Activated effector memory CD4-positive, alpha-beta T cell treated with anti-CD3 and anti-CD28 coated beads, Interleukin-2, amount 50 U/mL, for 16 hours (primary cell): ENCODE measurements around the gene SYNPR.

Experiments
- DNase-seq: peaks from one replicate; pipeline ENCODE4 v3.0.0-alpha.2; 2020

SYNPR gene

DNA sequence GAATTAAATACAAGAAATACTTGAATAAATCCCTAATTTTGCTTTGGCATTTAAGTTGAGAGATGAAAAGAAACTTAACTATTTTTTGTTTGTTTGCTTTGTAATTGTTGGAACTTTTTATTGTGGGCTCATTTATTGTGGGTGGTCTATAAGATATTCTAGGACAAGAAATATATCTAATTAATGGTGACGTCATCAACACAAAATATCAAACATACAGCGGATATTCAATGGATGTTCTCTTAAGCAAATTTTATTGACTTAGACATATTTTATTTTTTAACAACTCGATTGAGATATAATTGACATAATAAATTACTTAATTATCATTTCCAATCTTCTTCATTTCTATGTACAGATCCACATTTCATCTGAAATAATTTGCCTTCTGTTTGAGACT lies 30.0 kb downstream of the SYNPR start:
- no peak for DNase-seq

DNA sequence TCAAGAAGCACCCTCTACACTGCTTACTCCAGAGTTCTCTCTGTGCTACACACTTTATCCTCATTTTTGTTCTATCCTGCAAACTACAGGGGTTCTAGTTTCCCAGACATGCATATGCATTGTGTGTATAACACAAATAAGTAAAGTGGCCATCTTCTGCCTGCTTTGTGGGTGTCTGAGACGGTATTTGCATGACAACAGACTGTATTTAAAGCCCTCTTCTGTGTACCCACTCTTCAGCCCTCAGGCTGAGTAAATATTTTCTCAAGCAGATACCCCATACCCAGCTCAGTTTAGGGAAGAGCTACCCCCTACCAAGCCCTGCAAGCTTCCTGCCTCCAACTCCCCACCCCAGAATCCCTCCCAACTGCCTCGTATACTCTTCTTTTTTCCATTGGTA lies 31.7 kb downstream of the SYNPR start:
- no peak for DNase-seq

DNA sequence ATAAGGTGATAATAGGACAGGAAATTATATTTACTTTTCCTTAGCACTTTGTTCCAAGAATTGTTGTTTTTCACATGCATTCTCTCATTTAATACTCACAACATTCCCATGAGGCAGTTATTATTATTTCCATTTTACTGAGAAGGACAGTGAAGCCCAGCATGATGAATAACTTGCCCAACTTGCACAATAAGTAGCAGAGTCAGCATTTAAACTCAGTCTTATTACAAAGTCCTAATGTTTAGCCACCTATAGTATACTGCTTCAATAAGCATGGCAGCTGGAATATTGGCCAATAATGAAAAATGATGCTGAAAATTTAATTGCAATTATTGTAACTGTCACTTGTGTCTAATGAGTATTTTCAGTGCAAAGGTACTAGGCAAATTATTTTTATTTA lies 45.7 kb downstream of the SYNPR start:
- no peak for DNase-seq

DNA sequence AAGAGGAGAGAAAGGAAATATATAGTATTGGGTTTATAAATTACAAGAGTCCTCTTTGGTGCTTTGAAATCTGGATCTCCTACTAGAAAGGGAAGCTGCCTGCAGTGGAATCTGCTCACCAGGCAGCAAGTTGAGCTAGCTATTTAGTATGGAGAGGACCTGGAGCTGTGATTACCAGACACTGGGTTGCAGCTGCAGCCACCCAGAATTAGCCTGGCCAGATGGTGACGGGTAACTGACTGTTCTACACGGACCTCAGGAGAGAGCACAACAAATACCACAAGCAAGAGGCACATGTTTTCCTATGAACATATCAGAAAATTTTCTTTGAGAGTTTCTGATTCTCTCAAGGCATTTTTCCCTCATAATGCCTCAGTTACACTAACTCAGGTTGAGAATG lies 46.5 kb downstream of the SYNPR start:
- no peak for DNase-seq

DNA sequence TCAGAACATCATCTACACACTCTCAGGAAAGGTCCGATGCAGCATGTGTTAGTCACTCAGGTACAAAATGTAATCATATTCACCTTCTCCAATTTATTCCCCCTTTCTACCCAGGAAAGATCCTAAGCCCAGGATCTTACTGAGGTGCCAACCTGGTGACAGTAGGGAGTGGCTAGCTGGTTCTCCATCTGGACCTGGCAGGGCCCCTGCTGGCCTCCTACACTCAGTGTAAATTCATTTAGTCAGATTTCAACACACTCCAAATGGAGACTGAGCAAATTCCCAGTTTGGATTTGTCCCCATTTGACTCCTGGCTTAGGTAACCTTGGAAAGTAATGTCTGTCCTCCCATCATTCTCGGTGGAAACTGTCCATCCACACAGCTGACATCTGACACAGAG lies 47.3 kb downstream of the SYNPR start:
- DNase-seq = no peak

DNA sequence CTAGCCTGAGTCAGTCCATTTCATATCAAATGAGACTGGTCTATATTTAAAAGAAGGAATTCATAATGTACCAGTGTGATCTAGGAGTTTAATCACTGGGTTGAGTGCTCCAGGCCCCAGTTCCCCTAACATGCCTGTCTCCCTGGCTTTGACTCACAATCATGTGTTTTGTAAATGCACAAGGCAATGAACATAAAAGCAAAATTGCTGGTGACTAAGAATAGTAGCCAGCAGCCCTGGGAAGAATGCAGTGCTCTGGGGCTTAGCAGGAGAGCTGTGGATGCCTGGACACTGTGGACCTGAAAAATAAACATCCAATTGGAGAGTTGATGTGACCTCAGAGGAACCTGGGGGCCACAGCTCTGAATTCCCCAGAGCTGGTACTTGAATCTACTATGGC lies 50.3 kb downstream of the SYNPR start:
- DNase-seq = no peak

DNA sequence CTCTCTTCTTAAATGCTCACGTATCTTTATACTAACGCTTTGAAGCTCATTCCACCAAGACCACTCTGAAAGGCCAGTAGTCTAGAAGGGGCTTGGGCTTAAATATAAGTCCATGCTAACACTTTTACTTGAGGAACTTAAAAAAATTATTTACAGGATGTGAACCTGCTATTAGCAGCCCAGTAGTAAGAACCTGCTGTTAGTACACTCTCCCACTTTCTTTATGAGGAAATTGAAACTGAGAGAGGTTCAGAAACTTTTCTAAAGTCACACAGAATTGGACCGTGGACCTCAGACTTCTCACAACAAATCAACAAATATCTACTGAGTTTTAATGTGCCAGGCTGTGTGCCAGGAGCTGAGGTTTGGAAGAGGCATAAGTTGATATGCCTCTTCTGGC lies 53.4 kb downstream of the SYNPR start:
- no peak for DNase-seq

DNA sequence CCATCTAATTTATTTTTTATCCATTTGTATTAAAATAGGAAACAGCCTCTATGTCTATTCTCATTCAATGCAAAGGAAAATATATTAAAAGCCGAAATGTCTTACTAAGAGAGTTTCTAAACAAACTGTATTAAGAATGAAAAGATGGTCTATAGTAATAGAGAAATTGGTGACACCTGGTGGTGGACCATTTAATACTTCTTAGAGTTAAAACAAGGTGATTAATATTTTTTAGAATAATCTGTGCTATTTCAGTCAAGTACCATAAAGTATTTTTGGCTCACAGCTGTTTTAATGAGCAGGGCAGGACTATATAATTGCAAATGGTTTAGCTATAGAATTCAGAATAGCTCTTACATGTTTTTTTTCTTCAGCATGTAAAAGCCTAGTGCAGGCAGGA lies 55.7 kb downstream of the SYNPR start:
- DNase-seq = no peak

DNA sequence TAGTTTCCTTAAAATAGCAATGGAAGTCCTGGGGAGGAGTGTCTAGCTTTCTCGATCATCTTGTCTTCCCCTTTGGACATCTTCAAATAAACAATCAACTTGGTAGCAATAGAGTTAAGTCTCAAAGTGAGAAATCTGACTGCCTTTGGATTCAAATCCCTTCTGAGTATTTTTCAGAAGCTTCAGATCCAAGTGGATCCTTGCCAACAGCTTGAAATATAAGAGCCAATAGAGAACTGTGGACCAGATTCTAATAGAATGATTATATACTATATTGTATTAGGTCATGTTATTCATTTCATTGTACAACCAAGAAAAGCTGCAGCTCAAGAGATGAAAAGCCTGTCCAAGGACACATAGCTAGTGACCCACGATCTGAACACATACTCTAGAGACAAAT lies 60.2 kb downstream of the SYNPR start:
- no peak for DNase-seq

DNA sequence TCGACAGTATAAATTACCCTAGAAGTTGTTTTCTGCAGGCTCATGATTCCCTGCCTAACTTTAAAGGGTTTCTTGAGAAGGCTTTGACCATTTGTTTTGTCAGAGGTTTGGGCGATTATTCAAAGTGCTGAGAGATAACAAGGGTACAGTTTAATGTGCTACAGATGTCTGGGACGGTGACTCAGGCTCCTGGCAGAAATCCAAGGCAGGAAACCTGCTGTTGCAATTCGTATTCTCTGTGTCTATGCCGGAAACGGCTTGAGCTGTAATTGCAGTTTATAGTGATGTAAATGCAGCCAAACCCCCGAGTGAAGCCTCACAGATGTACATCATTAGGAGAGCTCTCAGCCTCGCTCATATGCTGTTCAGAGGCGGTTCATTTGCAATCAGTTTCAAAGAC lies 65.6 kb downstream of the SYNPR start:
- DNase-seq = peak; percentile 62

DNA sequence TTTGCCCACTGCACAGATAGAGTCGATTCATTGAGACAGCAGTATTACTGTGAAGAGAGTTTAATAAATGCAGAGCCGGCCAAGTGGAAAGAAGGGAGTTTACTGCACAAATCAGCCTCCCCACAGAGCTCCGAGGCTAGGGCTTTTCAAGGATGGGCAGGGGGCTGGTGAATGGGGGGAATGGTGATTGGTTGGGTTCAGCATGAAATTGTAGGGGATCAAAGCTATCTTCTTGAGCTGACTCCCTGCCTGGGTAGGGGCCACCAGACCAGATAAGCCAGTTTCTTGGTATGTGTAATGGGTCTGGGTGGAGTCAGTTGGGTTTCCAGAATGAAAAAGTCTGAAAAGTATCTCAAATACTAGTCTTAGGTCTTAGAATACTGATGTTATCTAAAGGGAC lies 66.6 kb downstream of the SYNPR start:
- no peak for DNase-seq

DNA sequence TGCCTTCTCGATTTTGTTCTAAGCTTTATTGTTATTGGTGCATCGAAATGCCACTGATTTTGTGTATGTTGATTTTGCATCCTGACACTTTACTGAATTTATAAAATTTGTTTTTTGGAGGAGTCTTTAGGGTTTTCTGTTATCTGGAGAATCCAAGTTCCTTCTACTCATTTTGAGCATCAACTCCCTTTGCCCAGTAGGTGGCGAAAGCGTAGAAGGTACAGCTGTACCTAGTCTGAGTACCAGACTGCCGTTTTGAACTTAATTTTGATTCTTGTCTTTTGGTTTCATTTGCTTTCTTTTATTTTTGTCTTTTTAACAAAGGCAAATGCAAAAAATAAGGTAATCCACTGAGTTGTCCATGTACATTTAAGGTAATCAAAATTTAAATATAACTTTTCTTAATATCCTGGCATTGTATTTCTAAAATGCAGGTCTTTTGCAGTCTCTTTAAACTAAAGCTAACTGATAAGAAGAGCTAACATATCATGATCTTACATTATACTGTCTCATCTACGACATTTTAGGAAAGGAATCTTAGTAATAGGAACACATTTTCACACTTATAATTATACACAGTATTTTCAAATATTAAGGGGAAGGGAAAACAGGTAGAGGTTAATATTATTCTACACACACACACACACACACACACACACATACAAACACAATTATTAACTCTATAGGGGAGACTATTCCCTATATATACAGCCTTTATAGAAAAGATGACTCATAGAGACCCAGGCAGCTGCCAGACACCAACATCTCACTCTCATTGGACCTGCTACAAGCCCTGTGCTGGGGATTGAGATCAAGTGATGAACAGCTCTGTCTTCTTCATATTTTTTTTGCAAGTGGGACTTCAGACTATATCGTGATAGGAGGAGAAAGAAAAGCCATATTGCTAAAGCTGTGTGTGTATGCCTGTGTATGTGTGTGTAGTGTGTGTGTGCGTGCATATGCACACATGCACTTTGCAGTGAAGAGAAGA lies 71.8 kb downstream of the SYNPR start:
- no peak for DNase-seq

DNA sequence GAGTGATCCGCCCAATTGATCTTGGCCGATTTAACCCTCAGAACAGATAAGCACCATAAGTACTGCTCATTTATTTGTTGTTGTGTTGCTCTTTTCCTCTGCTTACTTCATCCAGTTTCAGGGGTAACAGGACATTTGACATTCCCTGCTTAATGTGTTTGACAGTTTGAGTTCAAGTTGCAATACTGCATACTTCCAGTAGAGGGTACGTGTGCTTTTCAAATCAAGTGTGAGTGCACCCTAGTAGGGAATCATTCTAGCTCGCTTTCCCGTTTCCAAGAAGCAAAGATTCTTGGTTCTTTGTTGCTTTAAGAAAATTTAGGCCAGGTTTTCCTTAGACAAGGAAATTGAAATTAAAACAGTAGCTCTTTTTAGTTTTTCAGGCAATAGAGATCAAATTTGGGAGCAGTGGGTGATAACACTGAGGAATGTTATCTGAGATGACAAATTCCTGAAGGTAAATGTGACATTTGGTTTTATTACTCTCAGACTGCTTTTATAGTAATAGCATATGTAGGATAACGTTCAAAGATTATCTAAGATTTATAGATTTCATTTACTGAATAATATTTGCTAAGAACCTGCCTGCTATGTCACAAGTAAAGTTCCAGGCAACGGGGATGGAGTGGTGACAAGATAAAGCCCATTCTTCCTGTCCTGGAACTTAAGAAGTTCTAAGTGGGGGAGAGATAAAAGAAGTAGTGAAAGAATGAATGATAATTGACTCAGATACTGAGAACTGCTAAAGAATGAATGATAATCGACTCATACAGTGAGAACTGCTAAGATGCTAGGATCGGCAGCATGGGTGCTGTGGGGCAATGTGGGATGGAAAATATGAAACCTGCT lies 73.3 kb downstream of the SYNPR start:
- DNase-seq = no peak

DNA sequence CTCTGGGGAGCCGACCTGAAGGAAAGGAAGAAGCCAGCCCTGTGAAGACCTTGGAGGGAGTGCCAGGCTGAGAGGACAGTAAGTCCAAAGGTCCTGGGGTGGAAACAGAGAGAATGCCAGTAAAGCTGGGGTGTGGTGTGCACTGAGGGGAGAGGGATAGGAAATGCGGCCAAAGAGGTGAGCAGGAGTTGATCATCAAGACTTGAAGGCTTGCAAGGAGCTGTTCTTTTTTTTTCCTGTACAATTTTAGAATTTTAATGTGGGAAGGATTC lies 73.8 kb downstream of the SYNPR start:
- no peak for DNase-seq

DNA sequence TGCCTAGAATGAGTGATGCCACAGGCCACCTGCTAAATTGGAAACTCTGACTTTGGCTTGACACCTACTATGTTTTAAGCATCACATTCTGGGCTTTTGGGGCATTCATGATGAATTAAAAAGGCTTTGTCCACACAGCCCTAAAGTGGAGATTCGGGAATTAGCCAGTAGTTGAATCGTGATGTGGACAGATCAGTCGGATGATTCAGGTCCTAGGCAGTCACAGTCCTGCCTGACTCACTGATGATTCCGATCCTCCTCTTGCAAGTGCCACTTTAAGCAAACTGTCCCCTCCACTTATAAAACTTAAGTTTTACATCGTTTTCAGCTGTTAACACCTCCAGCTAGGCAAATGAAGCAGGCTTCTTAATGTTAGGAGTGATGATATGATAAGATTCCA lies 75.3 kb downstream of the SYNPR start:
- no peak for DNase-seq

DNA sequence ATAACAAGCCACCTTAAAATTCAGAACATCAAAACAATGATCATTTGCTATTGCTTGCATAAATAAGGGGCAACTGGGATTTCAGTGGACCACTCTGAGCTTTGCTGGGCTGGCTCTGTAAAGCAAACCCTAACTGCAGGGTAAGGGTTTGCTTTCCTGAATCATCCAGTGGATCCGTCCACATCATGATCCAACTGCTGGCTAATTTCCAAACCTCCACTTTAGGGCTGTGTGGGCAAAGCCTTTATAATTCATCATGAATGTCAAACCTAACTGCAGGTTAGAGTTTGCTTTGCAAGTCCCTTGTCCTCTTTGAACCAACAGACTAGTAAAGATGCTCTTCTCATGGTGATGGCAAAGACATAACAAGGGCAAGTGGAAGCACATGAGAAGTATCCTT lies 76.1 kb downstream of the SYNPR start:
- DNase-seq = no peak

DNA sequence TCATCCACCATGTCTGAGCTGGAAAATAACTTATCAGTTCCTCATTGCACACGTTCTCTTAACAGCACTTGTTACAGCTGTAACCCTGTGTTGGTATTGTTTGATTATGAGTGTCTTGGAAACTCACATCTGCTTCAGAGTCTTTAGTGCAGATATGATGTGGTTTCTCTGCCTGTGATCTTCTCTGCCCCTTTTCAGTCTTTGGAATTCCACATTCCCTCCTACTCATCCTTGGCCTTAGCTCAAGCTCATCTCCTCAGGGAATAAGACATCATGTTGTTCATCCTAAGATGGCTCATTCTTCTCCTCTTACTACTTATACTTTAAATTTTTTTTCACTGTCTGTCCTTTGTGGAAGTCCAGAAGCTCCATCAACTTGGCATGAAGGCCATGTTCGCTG lies 77.7 kb downstream of the SYNPR start:
- no peak for DNase-seq

DNA sequence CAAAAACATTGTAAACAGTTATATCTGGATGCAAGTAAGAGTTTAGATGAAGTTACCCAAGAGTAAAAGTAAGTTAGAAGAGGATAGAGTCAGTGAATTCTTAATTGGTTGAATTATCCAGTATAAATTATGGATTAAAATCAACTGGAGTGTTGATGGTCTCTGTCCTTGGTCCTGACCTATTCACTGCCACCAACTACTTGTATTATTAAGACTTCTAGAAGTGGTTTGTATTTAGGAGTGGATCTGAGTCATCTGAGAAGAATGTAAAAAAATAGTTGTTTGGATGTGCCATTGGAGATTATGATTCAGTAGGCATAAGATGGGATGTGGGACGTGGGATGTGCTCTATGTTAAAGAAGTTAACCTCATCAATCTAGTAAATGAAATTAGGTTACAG lies 86.4 kb downstream of the SYNPR start:
- DNase-seq = no peak

DNA sequence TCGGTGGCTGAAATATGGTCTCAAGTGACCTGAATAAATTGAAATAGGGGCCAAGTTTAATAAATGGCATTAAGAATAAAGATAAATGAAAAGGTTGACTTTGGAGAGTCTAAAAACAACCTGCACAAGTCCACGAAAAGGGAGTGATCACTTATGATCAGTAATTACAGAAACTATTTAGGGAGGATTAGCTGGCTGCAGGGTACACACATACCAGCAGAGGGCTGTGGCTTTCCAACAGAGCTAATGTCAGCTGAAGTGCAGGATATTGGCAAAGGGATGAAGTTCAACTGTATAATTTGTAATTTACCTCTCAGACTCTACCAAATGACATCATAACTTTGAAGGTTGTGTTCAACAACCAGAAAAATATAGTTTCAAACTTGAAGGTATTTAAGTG lies 86.8 kb downstream of the SYNPR start:
- no peak for DNase-seq

DNA sequence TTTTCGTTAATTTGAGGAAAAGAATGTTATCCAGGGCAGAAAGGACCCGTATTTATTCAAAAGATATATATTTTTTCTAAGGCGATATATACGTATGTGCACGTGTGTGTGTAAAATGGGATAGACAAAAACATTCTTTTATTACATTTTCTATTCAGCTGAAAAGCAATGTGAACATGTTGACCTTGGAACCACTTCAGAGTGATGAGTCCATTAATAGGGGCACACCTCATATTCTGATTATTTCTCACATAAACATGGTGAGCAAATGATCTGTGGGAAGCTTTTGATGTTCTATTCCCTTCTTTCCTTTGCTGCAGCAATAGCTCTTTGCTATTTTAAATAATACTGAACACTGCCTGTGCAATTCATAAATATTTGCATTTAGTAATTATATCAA lies 87.6 kb downstream of the SYNPR start:
- DNase-seq = no peak

DNA sequence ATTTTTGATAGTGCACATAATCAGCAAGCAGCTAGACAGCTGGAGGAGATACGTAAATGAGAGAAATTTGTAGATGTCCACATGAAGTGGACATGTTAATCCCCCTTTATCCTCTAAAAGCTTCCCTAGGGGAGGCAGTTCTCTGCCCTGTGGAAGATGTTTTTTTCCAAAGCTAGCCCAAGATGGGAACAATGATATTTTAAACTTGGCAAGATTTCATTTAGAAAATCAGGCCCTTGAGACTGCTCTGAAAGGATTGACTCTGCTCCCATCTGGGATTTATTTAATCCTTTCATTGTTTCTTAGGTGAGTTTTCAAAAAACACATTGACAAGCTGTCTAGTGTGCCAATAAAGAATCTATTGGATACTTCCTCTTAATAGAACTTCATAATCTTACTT lies 92.0 kb downstream of the SYNPR start:
- no peak for DNase-seq

DNA sequence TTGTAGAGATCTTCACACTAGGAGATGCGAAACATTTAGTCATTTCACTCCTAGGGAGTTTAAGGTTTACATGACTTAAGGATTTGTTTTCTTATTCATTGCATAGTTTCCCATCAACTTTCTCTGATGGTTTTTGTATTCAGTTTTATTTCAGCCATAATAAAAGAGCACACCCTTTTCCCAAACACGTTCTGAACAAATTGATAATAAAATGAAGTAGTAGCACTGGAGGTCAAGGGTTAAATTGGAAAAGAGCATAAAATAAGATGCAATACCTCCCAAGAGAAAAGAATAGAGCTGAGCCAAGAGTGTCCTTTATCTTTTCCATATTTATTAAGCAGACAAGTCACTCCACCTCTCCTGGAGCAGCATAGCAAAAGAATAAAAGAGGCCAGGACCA lies 104.9 kb downstream of the SYNPR start:
- no peak for DNase-seq

DNA sequence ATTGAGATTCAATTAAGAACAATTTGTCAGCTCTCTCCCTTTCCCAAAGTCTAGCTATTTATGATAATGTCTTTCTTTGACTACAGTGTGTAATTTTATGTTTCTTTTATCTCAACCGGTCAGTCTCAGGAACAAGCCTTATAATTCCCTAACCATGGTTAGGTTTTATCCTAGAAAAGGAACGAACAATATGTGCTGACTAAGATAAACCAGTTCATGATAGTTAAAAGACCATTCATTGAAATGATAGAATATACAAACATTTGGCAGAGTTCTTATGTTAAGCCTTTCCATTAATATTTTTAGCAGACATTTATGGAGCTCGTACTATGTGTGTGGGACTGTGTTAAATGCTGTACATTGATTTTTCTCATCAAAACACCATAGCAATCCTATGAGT lies 106.3 kb downstream of the SYNPR start:
- no peak for DNase-seq

DNA sequence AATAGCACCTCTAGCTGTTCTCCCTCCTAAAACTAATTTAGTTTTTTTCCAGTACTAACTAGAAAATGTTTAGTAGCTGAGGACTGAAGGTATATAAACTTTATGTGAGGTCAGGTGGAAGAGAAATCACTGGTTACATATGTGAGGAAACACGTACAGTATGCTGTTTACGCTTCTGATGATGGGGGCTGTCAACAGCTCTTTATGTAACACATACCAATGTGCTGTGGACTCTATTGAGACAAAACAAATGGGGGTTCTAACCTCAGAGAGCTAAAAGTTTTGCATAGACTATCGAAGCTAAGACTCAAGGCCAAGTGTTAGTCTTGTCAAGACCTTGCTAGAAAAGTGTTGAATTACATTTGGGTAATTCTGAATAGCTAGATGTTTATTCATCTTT lies 107.5 kb downstream of the SYNPR start:
- DNase-seq = no peak

DNA sequence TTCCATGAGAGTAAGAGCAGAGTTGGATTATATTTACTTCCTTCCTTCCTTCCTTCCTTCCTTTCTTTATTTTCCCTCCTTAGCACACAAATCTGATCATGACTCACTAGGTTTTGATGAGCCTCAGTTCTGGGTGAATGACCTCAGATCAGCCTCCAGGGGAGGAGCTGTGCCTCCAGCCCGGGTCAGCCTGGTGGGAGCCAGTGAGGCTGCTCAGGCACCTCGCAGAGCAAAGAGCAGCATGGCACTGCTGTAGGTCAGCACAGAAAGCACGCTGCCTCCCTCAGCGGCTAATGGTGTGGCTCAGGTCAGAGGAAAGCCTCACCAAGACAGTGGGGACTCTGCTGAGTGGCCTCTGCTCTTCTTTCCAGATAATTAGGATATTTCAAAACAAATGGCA lies 108.5 kb downstream of the SYNPR start:
- DNase-seq = no peak
